Measurements from ENCODE around the gene IGFBP1. TPM values are rescaled to one million over a fixed set of nuclear protein-coding genes. Genes with fewer than 3 reads are reported as not detected.

The IGFBP1 gene
- total RNA-seq, 1 donor from 2014 or later = not detected

DNA sequence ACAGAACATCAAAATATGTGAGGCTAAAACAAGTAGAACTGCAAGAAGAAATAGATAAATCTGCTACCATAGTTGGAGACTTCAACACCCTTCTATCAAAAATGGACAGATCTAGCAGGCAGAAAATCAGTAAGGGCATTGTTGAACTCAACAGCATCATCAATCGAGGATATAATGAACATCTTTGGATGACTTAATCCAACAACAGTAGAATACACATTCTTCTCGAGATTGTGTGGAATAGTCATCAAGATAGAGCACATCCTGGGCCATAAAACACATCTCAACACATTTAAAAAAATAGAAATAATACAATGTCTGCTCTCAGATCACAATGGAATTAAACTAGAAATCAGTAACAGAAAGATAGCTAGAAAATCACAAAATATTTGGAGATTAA, 9.9 kb downstream of the IGFBP1 start:
- intact Hi-C loops (cut with micrococcal nuclease) = no loop called here

DNA sequence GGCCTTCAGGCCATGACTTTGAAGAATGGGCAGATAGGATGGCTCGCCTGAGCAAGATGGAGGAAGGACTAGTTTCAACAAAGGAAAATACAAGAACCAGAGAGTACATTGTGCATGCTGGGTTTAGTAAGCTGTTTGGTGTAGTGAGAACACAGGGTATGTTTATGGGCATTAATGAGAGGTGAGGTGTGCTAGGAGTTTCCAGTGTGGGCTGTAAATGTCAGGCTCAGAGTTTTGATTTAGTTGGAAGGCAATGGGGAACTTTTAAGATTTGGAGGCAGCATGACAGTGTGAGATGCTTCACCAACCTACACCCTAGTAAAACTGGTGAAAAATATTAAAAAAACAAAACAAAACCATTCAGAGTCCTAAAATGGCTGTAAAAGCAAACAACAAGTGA, 13.3 kb downstream of the IGFBP1 start:
- intact Hi-C loops (cut with micrococcal nuclease) = no loop called here

DNA sequence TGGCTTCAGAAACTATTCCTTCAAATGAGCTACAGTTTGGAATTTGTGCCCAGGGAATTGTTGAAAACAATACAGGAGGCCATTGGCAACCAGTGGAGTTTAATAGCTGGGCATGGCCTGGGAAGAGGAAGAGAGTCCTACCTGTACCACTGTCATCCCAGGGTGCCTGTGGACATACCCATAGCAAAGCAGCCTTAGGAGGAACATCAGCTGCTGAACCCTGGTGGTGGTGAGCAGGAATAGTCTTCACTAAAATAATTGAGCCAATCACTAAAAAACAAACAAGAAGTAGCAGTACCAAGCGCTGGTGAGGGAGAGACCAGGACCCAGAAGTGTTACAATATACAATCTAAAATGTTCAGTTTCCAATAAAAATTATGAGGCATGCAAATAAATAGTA, 14.5 kb downstream of the IGFBP1 start:
- intact Hi-C loops (cut with micrococcal nuclease) = no loop called here

DNA sequence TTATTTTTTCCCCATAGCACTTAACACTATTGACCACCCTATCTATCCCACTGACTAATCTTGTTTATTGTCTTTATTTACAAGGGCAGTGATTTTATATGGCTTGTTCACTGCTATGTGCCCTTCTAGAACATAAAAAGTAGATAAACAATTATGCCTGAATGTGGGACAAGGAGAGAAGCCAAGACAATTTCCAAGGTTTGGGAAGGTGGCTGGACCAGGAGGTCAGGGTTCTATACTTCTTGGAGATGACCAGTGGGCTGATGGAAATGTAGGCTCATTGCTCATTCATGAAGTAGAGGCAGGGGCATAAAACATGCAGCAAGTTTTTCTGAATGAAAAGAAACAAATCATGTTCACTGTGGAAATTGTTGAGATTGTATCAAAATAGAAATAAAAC, 21.3 kb downstream of the IGFBP1 start:
- intact Hi-C loops (cut with micrococcal nuclease) = no loop called here

DNA sequence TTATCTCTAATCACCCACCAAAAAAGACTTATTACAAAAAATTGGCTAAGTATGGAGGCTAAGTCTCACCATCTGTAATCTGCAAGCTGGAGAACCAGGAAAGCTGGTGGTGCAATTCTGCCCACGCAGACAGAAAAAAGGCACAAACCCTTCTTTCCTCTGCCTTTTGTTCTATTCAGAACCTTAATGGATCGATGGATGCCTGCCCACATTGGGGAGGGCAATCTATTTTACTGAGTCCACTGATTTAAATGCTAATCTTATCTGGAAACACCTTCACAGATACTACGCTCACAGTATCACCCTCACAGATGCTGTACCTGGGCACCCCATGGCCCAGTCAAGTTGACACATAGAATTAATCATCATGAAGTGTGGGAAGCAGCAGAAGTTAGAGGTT, 22.6 kb downstream of the IGFBP1 start:
- intact Hi-C loops (cut with micrococcal nuclease) = no loop called here

DNA sequence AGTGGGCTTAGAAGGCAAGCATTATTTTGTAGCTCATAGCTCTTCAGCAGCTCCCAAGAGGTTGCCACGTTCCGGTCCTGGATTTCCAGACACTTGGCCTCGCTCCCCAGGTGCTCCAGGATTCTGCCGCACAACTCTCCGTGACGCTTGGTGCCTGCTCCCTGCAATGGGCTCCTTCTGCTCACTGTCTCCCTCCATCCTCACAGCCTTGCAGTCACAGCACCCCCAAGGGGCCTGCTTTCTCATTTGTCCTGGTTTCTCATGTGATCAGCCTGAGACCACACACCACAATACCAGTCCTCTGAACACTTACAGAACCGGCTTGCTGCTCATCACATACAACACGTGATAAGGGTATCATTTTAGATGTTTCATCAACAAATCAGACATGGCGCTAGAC, 23.0 kb downstream of the IGFBP1 start:
- intact Hi-C loops (cut with micrococcal nuclease) = no loop called here

GRCh38 chr7:45912972-45913371, 24.7 kb downstream of the IGFBP1 start:
- intact Hi-C loops (cut with micrococcal nuclease) = no loop called here

DNA sequence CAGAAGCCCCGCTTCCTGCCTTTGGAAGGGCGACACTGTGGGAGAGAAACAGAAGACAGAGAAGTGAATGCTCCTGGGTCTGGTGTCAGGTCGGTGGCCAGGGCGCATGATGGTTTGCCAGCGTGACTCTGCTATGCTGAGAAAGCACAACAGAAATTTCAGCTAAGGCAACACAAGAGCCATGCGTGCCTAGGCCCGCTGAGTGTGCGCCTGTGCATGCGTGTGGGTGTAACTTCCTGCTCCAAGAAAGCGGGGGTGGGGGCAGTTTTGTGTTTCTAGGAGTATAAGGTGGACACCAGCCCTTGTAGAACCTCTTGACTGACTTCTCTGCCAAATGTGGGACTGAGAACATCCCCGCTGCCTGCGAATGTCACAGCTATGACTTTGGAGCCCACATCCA, 26.6 kb downstream of the IGFBP1 start:
- intact Hi-C loops (cut with micrococcal nuclease) = no loop called here

DNA sequence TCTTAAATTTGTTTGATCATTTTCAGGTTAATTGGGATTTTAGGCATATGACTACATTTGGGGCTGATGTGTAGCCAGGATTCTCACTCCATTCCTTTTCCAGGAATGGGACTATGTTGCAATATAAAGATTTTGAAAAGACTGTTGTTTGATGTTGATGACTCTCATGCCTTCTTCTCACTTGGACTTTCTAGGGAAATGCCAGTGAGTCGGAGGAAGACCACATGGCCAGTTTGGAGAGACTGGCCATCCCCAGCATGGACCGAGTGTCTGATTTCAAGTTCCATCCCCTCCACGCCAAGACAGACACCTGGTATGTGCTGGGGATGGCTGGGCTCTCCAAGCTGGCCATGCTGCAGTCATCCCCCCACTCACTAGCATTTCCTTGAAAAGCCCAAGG, 27.3 kb downstream of the IGFBP1 start:
- intact Hi-C loops (cut with micrococcal nuclease) = loop anchor here (2.0 kb wide), 1 partner anchor 1903 kb away; no protein-coding TSS in a partner anchor

DNA sequence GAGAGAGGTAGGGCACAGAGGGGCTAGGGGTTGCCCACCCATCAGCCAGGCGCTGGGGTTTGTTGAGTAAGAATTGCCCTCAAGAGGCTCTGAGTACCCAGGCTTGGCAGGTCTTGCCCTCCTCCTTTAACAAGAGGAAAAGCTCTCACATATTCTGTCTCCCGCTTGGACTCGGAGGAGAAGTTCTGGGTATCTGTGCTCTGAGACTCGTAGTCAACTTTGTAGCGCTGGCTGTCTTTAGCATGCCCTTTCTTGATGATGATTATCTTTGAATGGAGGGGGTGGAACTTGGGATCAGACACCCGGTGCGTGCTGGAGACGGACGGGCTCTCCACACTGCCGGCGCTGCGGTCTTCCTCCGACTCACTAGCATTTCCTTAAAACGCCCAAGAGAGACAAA, 28.8 kb downstream of the IGFBP1 start:
- intact Hi-C loops (cut with micrococcal nuclease) = loop anchor here (1.0 to 2.0 kb wide), 4 partner anchors 435 to 1902 kb away; no protein-coding TSS in a partner anchor

GRCh38 chr7:45917658-45918057, 29.4 kb downstream of the IGFBP1 start:
- intact Hi-C loops (cut with micrococcal nuclease) = loop anchor here (1.0 to 2.0 kb wide), 5 partner anchors 435 to 1901 kb away; no protein-coding TSS in a partner anchor

DNA sequence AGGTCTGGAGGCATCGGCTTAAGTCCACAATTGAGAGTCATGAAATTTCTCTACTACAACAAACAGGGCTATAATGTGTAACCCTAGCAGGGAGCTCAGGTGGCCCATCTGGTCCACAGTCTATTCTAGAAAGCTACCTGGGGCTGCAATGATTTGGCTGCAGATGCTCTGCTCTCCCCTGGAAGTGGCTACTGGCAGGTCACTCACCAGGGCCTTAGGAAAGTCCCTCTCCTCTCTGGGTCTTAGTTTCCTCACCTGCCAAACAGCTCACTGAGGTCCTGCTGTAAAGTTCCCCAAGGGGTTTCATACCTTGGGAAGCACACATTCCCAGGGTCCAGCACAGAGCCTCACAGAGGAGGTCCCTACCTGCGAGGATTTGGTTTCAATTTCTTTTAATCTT, 30.3 kb downstream of the IGFBP1 start:
- intact Hi-C loops (cut with micrococcal nuclease) = loop anchor here (1.0 kb wide), 1 partner anchor 1262 kb away; no protein-coding TSS in a partner anchor

- intact Hi-C loops (cut with micrococcal nuclease) = no loop called here
Measured at GRCh38 chr7:45919231-45919784, 31.0 kb downstream of the IGFBP1 start.

- intact Hi-C loops (cut with micrococcal nuclease) = no loop called here
Measured at GRCh38 chr7:45919993-45920459, 31.7 kb downstream of the IGFBP1 start.

GRCh38 chr7:45920502-45921380, 32.5 kb downstream of the IGFBP1 start, which contains the start of gene IGFBP3:
IGFBP3 (minus strand) TSS chr7:45921272; CDS start chr7:45921140, 132 bp downstream.
- intact Hi-C loops (cut with micrococcal nuclease) = no loop called here

GRCh38 chr7:45921381-45921698, 33.1 kb downstream of the IGFBP1 start:
- intact Hi-C loops (cut with micrococcal nuclease) = no loop called here

GRCh38 chr7:45921699-45922519, 33.6 kb downstream of the IGFBP1 start:
- intact Hi-C loops (cut with micrococcal nuclease) = loop anchor here (2.0 kb wide), 1 partner anchor 19 kb away; no protein-coding TSS in a partner anchor

- intact Hi-C loops (cut with micrococcal nuclease) = loop anchor here (2.0 kb wide), 1 partner anchor 18 kb away; no protein-coding TSS in a partner anchor
Measured at GRCh38 chr7:45922810-45923209, 34.5 kb downstream of the IGFBP1 start.

- intact Hi-C loops (cut with micrococcal nuclease) = loop anchor here (2.0 kb wide), 1 partner anchor 18 kb away; no protein-coding TSS in a partner anchor
Measured at GRCh38 chr7:45923290-45923689, 35.0 kb downstream of the IGFBP1 start.

DNA sequence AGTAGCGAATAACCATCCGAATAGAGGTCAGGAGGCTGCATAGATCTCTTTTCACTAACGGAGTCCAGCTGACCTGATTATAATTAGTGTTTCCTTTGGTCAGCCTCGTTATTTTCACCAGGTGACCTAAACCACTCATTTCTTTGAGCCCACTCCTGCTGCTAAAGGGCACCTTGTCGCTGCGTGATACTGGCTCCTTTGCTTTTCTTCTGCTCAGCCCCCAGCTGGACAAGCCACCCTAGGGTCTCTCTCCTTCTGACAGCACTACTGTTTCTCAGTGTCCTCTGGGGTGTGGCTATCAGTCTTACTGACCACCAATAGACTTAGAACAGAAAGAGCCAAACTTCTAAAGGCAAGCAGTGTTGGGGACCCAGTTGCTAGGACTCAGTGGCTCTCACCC, 35.5 kb downstream of the IGFBP1 start:
- intact Hi-C loops (cut with micrococcal nuclease) = loop anchor here (2.0 kb wide), 1 partner anchor 17 kb away; no protein-coding TSS in a partner anchor

DNA sequence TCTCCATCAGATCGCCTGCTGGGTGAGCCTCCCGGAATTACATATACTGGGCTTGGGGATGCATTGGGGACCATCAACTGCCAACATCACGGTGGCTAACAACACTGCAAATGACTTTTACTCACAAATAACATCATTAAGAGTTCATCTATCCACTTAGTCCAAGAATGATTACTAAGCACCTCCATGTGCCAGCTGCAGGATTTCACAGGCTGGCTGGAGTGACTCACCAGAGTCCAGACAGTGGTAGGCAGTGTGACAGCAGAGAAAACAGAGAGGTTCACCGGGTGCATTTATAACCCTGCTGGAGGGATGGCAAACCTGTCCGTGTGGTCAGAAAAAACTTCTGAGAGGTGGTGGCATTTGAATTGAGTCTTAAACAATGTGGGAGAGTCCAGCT, 36.0 kb downstream of the IGFBP1 start:
- intact Hi-C loops (cut with micrococcal nuclease) = no loop called here

Measured in T-helper 1 cell treated with Interleukin-12 subunit alpha and Interleukin-12 subunit beta and Interleukin-4 antibody, amounts not matched to agents 30 ng/mL and 1 ng/mL, for 36 hours (primary cell).